DND-41 (cell line): ENCODE results near the gene AGXT.

Experiments
- ATAC-seq: fragments of 200-7000 bp; cut with Tn5 transposase; 3 replicates; pipeline ENCODE4 v1.9.1; 2021; ENCODE audit warnings: low read depth; ENCODE audit not compliant: insufficient read depth
- DNase-seq: peaks from one replicate; pipeline ENCODE4 v3.0.0-alpha.2; 2020
- H2AFZ ChIP-seq: 2 replicates; pipeline ENCODE4 v1.6.0; 2012; ENCODE audit warnings: low read depth, low read length
- H3K27ac ChIP-seq: 2 replicates; pipeline ENCODE4 v1.5.1; 2012; ENCODE audit warnings: low read length, inconsistent platforms
- H3K27me3 ChIP-seq: fragments of 200-600 bp; sonication (generic); 2 replicates; pipeline ENCODE4 v1.6.0; 2012; ENCODE audit warnings: low read length, mild to moderate bottlenecking, inconsistent platforms; ENCODE audit not compliant: insufficient read depth, poor library complexity
- H3K36me3 ChIP-seq: 2 replicates; pipeline ENCODE4 v1.5.1; 2012; ENCODE audit warnings: low read length, inconsistent platforms; ENCODE audit not compliant: insufficient read depth
- H3K4me1 ChIP-seq: 2 replicates; pipeline ENCODE4 v1.5.1; 2012; ENCODE audit warnings: mild to moderate bottlenecking, low read length; ENCODE audit not compliant: insufficient read depth
- H3K4me2 ChIP-seq: 2 replicates; pipeline ENCODE4 v1.6.0; 2012; ENCODE audit warnings: mild to moderate bottlenecking, moderate library complexity, low read length, inconsistent platforms; ENCODE audit not compliant: insufficient read depth
- H3K4me3 ChIP-seq, 2 experiments: fragments of 200-600 bp in 1 of 2; shearing (Covaris generic) in 1 of 2; 2 replicates each; pipeline ENCODE4 v1.5.1; 2012 to 2016; ENCODE audit warnings: inconsistent platforms in 2 of 2, low read length in 2 of 2, mild to moderate bottlenecking in 2 of 2, low read depth in 1 of 2, moderate library complexity in 1 of 2
- H3K79me2 ChIP-seq: 2 replicates; pipeline ENCODE4 v1.6.0; 2012; ENCODE audit warnings: low read length, inconsistent platforms; ENCODE audit not compliant: insufficient read depth
- H3K9ac ChIP-seq: 2 replicates; pipeline ENCODE4 v1.6.0; 2012; ENCODE audit warnings: low read depth, mild to moderate bottlenecking, inconsistent platforms, low read length, moderate library complexity
- H3K9me3 ChIP-seq: 2 replicates; pipeline ENCODE4 v1.5.1; 2012; ENCODE audit warnings: low read length, moderate library complexity, mild to moderate bottlenecking, inconsistent platforms; ENCODE audit not compliant: insufficient read depth, severe bottlenecking
- H4K20me1 ChIP-seq: 2 replicates; pipeline ENCODE4 v1.6.0; 2012; ENCODE audit warnings: low read length; ENCODE audit not compliant: insufficient read depth
- EZH2 ChIP-seq: IDR thresholded peaks from 3 replicates; pipeline ENCODE4 v1.6.1; 2012; ENCODE audit warnings: borderline replicate concordance, low read depth, mild to moderate bottlenecking, moderate library complexity, low read length, inconsistent platforms; ENCODE audit not compliant: severe bottlenecking
- TF ChIP-seq, protein P1 (sequence below): IDR thresholded peaks from 2 replicates; pipeline ENCODE4 v1.5.1; 2012; ENCODE audit warnings: borderline replicate concordance, low read length, moderate library complexity, mild to moderate bottlenecking; ENCODE audit not compliant: poor library complexity, severe bottlenecking; ENCODE audit errors: extremely low read depth

AGXT gene

GRCh38 chr2:240868286-240869108 is at the start of gene AGXT:
TSS of gene AGXT (plus strand) at chr2:240868824. CDS start at chr2:240868866, 42 bp downstream.
- Histone ChIP-seq H3K27ac (no peak within 1 kb of the TSS), H4K20me1 (peaks cover 8% of the 10 kb centered on the region; the same call in 1 of the 2 replicates), H3K79me2 (no peaks in the 10 kb centered on the region), H3K36me3 (no peaks in the 10 kb centered on the region), H3K4me2 (no peak within 1 kb of the TSS), H3K9me3 (no peaks in the 10 kb centered on the region), H3K4me3 (no peak within 1 kb of the TSS), H2AFZ (no peak within 1 kb of the TSS), H3K9ac (no peak within 1 kb of the TSS), H3K27me3 (peaks cover 26% of the 10 kb centered on the region), H3K4me1 (no peaks in the 10 kb centered on the region)
- DNase-seq (no peak), ATAC-seq (no peak)
- TF ChIP-seq, protein P1, sequence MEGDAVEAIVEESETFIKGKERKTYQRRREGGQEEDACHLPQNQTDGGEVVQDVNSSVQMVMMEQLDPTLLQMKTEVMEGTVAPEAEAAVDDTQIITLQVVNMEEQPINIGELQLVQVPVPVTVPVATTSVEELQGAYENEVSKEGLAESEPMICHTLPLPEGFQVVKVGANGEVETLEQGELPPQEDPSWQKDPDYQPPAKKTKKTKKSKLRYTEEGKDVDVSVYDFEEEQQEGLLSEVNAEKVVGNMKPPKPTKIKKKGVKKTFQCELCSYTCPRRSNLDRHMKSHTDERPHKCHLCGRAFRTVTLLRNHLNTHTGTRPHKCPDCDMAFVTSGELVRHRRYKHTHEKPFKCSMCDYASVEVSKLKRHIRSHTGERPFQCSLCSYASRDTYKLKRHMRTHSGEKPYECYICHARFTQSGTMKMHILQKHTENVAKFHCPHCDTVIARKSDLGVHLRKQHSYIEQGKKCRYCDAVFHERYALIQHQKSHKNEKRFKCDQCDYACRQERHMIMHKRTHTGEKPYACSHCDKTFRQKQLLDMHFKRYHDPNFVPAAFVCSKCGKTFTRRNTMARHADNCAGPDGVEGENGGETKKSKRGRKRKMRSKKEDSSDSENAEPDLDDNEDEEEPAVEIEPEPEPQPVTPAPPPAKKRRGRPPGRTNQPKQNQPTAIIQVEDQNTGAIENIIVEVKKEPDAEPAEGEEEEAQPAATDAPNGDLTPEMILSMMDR = no peak
- no peak for TF ChIP-seq EZH2

- Histone ChIP-seq H3K27me3 (no peaks in the 10 kb centered on the region), H3K27ac (no peak overlapping the region), H3K36me3 (no peaks in the 10 kb centered on the region), H3K4me1 (no peaks in the 10 kb centered on the region), H3K4me3 (no peak overlapping the region), H4K20me1 (no peaks in the 10 kb centered on the region), H3K4me2 (no peak overlapping the region), H3K79me2 (no peaks in the 10 kb centered on the region), H3K9ac (no peak overlapping the region), H2AFZ (no peak overlapping the region), H3K9me3 (peaks cover 2% of the 10 kb centered on the region)
- DNase-seq (no peak), ATAC-seq (no peak)
- TF ChIP-seq EZH2 = no peak
- TF ChIP-seq, protein P1 = no peak
These were observed 49.3 kb upstream of the AGXT start for GRCh38 chr2:240819126-240819857.

GRCh38 chr2:240819858-240820606 is 48.6 kb upstream of the AGXT start, which contains the start of gene KIF1A:
TSS of gene KIF1A (minus strand) at chr2:240820219. CDS start at chr2:240797752, 22,467 bp downstream.
- no peaks in the 10 kb centered on the region for H3K4me1 ChIP-seq
- H3K9ac ChIP-seq = no peak within 1 kb of the TSS
- no peak within 1 kb of the TSS for H3K4me2 ChIP-seq
- ATAC-seq = no peak
- no peak within 1 kb of the TSS for H3K27ac ChIP-seq
- H3K36me3 ChIP-seq = no peaks in the 10 kb centered on the region
- no peak for DNase-seq
- H3K79me2 ChIP-seq = no peaks in the 10 kb centered on the region
- H3K27me3 ChIP-seq = peaks cover 3% of the 10 kb centered on the region
- no peak within 1 kb of the TSS for H3K4me3 ChIP-seq
- TF ChIP-seq, protein P1 = no peak
- no peak for TF ChIP-seq EZH2
- H4K20me1 ChIP-seq = no peaks in the 10 kb centered on the region
- no peaks in the 10 kb centered on the region for H3K9me3 ChIP-seq
- H2AFZ ChIP-seq = no peak within 1 kb of the TSS
